ENCODE measurements around the gene STRA8. TPM values are rescaled to one million over a fixed set of nuclear protein-coding genes. Genes with fewer than 3 reads are reported as not detected.

The STRA8 gene
- total RNA-seq, 1 donor from 2014 or later: not detected

- no peak for DNase-seq (ENCODE audit: low spot score)
- ATAC-seq: no peak
- intact Hi-C loops (cut with DNase I): no loop called here
Observed at GRCh38 chr7:135283959-135284638, 50.5 kb downstream of the STRA8 start.

- no peak for ATAC-seq
- intact Hi-C loops (cut with DNase I): no loop called here
- DNase-seq (ENCODE audit: low spot score): no peak
Observed at GRCh38 chr7:135285547-135286233, 52.1 kb downstream of the STRA8 start.

- ATAC-seq: peak; percentile 23
- DNase-seq (ENCODE audit: low spot score): no peak
- intact Hi-C loops (cut with DNase I): no loop called here
Observed at GRCh38 chr7:135286876-135287275, 53.2 kb downstream of the STRA8 start.

GRCh38 chr7:135290594-135290993 lies 57.0 kb downstream of the STRA8 start:
- ATAC-seq (no peak), DNase-seq (ENCODE audit: low spot score) (no peak)
- intact Hi-C loops (cut with DNase I): no loop called here

GRCh38 chr7:135291809-135292253 lies 58.2 kb downstream of the STRA8 start:
- no peak for ATAC-seq
- intact Hi-C loops (cut with DNase I): no loop called here
- no peak for DNase-seq (ENCODE audit: low spot score)

GRCh38 chr7:135299235-135299634 lies 65.6 kb downstream of the STRA8 start:
- intact Hi-C loops (cut with DNase I): no loop called here
- ATAC-seq (no peak), DNase-seq (ENCODE audit: low spot score) (no peak)

GRCh38 chr7:135300913-135301765 lies 67.5 kb downstream of the STRA8 start:
- ATAC-seq (no peak), DNase-seq (ENCODE audit: low spot score) (no peak)

More at GRCh38 chr7:135300913-135301765, 67.5 kb downstream of the STRA8 start:
- intact Hi-C loops (cut with DNase I): no loop called here

Small RNA genes lying within 50 kb of the gene (microRNA-seq; reads per million reads assigned to microRNA genes)
- gene MIR6509: not detected

Other genes starting within 250 kb of the STRA8 start
- 5.3 TPM for gene AGBL3, start 247.3 kb upstream of the STRA8 start, total RNA-seq
- 29.4 TPM for gene TMEM140, start 85.8 kb upstream of the STRA8 start, total RNA-seq
- gene CYREN, start 63.1 kb upstream of the STRA8 start, total RNA-seq: 39.8 TPM
- 32.7 TPM for gene WDR91, start 22.3 kb upstream of the STRA8 start, total RNA-seq

All from sciatic nerve (tissue), 2 donors.